Stimulated activated CD8-positive, alpha-beta memory T cell treated with anti-CD3 and anti-CD28 coated beads, Interleukin-12 subunit alpha, Interleukin-12 subunit beta, amount 100 ng/mL, for 1 hour (primary cell): ENCODE results near the gene SV2C.
A peak's percentile ranks its signal among the peaks of the same experiment; 100 is the strongest.
"Not testable (repeated sequence)": the region's sequence is repeated elsewhere in the genome, so short reads cannot be mapped to it uniquely, and the experiment has no call there.

Source experiments
- DNase-seq: peaks from one replicate; pipeline ENCODE4 v3.0.0-alpha.2; 2020; ENCODE audit warnings: low read depth

The SV2C gene

DNA sequence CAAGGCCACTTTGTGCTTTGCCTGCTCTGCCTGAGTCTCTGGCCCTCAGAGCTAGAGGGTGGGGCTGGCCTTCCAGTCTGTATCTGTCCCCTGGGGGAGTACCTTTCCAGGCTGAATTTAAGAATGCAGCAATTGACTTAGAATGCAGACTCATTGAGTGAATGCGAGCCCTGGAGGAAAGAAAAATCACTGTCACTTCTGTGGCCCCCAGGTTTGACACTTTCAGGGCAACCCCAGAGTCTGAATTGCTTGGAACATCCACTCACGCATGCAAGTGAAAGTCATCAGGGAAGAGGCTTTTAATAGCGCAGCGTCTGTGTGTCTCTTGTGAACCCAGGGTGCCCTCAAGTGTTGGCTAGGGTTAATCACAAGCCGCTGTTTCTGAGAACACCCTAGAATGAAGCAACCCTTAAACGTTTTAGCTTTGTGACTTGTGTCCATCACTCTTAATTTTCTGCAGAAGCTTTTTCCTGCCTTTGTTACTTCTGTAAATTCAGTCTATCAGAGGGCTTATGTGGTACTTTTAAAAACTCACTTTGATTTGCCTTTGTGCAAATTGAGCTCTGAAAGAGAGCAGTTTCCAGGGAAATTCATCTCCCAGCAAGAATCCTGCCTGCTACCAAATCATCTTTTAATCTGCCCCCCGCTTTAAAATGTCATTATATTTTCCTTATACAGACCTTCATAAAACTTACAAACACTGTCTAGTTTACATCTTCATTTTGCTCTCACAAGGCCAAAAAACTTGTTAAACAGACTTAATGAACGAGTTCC, 173.1 kb downstream of the SV2C start:
- peak; percentile 43 for DNase-seq

DNA sequence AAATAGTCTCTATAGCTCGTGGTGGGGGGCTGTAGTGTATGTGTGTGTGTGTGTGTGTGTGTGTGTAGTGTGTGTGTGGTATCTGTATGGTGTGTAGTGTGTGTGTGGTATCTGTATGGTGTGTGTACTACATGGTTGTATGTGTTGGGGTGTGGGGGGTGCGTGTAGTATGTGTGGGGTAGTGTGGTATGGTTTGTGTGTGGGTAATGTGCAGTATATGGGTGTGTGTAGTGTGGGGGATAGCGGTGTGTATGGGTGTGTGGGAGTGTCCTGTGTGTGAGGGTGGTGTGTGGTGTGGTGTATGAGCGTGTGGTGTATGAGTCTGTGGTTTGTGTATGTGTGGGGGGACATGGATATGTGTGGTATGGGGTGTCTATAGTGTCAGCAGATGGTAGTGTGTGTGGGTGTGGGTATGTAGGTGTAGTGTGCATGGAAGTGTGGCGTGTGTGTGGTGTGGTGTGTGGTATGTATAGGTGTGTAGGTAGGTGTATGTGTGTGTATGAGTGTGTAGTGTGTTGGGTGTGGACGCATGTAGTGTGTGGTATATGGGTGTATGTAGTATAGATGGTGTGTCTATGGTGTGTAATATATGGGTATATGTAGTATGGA, 174.1 kb downstream of the SV2C start:
- DNase-seq, result no peak

DNA sequence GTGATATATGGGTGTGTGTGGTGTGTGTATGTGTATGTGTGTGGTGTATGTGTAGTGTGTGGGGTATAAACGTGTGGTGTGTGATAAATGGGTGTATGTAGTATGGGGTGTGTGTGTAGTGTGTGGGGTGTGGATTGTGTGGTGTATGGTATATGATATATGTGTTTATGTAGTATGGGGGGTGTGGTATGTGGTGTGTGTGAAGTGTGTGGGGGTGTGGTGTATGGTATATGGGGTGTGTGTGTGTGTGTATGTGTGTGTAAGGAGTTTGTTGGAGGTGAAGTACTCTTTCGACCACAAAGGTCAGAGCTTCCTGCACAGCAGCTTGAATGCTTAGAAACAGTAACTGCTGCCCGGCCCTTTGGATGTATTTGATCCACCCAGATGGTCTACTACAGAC, 174.7 kb downstream of the SV2C start:
- no peak for DNase-seq

DNA sequence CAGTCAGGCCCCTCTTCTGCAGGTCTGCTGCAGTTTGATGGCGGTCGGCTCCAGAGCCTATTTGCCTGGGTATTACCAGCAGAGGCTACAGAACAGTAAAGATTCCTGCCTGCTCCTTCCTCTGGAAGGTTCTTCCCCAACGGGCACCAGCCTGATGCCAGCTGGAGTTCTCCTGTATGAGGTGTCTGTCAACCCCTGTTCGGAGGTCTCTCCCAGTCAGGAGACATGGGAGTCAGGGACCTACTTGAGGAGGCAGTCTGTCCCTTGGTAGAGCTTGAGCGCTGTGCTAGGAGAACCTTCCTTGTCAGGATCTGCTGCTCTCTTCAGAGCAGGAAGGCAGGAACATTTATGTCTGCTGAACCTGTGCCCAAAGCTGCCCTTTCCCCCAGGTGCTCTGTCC, 181.5 kb downstream of the SV2C start:
- no peak for DNase-seq

DNA sequence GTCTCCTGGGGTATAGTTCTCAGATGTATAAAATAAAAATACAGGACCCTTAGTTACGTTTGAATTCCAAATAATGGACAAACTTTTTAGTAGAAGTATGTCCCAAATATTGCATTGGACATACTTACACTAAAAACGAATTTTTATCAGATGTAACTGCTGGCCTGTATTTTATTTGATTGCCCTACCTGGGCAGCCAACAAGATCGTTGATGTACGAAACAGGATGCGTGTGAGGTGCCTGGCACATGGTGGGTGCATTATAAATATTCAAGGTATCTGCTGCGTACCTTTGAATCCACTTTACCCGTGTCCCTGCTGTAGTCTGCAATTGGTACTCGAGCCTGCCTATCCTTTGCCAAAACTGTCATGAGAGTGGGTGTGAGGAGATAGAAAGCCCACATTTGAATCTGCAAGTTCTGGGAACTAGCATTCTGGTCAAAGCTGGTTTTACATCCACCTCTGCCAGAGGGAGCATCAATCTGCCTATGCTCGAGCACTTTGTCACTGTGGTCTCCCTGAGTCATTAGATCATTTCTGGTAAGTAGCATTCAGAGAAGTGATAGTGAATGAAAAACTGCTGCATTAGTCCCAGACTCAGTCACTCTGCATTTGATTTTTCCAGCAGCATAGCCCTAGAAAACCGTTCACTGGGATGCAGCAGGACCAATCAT, 186.2 kb downstream of the SV2C start:
- DNase-seq, result no peak

DNA sequence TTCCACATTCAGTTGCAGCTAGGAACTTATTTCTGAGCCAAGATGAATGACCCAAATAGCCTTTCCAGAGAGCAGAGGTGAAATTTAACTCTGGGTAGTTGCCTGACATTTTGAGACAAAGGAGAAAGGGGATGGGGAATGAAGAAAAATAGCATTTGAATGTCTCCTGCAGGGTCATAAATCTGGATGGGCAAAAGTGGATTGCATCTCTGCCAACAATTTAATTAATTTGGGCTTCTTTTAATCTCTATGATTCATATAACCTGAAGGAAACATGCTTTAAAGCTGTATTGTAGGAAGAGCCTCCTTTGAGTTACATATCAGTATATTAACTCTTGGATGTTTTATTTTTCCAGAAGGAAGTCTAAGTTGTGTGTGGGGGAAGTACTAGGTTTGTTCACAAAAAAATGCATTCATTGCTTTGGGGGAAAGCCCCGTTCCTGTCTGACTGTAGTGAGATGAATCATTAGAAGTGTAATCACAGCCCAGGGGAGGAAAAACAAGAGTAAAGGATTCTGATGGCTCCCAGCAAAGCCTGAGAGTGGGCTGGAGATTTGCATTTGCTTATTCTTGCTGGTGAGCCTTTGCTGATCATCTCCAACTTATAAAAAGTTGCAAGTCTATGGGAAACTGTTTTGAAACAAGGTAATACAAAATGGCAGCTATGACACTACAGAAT, 186.9 kb downstream of the SV2C start:
- DNase-seq, result no peak

DNA sequence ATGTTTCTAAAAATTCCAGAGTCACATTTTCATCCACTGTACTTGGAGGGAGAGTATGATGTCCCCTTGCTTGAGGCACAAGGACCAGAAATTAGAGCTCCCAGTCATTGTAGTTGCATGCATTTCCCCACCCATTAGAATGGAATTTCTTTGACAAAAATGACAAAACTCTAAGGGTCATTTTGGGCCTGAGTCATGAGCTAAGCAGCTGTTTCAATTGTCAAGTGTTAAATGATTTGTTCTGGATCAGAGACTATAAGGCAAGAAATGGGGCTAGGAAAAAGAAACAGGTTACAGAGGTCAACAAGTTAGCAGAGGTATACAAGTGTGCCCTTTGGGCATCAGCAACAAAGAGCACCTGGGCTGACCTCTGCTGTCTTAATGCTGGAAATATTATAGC, 188.7 kb downstream of the SV2C start:
- DNase-seq, result no peak

DNA sequence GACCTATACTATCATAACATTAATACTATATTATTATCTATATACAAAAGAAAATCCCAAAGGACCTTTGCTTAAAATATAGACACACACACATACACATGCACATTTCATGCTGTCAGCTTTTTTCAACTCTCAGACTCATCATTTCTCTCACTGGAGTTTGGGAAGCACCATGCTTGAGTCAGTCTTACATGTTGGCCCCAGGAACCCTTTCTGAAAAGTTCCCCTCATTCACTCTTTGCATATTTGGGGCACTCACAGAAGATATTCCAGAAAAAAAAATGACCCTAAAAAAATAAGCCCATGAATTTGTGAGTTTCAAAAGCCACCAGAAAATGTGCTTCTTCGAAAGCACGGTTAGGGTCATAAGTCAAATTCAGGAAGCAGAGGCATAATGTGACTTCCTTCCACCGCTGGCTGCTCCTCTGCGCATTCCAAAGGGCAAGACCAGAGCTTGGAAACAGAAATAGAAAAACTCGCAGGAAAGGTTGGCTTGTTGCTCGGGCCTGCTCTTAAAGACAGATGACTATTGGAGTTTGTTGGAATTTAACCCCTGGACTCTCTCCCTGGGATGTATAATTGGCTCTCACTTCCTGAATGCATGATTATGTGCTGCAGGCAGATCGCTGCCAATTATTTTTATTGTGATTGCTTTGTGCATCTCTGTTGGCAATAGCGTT, 190.2 kb downstream of the SV2C start:
- no peak for DNase-seq

DNA sequence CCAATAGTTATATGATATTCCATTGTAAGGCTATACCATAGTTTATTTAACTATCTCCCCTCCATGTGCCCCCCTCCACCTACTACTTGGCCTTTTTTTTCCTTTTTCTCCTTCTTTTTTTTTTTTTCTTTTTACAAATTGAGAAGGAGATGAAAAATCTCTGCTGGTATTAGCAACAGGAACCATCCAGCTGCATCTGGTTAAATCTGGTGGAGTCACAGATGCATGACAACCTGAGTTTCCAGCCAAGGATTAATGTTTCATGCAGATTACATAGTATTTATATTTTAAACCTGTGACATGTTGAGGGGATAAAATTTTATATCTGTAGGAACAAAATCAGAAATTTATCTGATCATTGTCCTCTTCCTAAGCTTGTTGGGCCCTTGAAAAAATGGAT, 191.4 kb downstream of the SV2C start:
- DNase-seq, result no peak

DNA sequence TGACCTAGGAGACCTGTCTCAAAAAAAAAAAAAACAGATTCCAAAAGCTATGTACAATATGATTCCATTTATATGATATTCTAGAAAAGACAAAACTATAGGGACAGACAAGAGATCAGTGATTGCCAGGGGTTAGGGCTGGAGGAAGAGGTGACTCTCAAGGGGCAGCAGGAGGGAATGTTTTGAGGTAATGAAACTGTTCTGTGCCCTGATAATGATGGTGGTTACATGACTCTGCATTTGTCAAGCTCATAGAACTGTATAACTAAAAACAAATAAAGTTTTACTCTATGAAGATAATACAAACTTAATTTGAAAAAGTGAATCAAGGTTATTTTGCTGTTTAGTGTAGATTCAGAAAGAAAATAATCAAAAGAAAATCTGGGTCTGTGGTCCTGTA, 194.6 kb downstream of the SV2C start:
- no peak for DNase-seq

DNA sequence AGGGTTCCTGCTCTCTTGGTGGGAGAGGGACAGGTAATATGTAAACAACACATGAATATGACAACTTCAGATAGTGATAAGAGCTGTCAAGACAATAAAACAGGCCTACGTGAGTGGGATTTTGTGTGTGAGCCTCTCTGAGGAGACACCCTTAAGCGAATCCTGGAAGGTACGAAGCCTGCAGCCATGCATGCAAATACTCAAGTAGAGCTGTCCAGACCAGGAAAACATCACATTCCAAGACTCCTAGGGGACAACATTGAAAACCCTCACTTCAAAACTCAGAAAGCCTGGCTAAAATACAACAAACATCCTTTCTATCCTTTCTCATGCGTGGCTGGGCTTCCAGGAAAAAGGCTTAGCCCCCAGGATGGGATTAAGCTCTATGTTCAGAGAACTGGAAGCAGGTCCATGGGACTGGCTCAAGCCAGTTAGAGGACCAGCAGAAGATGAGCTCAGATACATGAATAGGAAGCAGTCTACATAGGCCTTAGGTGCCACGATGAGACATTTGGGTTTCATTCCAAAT, 195.1 kb downstream of the SV2C start:
- DNase-seq, result no peak

DNA sequence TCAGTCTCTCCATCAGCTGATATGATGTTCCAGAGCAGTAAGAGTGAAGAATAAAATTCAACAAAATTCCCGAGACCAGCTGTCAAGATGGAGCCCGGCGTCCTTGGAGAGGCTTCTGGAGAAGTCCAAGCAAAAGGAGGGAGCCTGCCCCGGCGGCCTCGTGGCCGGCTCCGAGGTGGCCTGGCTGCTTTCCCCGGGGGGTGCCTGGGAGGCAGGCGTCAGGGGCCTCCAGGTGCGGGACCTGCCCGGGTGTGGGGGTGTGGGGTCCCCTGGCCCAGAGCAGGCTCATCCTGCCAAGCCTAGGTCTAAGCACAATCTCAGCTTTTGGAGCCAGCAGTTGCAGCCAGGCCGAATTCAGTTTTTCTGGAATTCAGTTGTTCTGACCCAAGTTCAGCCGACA, 197.3 kb downstream of the SV2C start:
- no peak for DNase-seq

DNA sequence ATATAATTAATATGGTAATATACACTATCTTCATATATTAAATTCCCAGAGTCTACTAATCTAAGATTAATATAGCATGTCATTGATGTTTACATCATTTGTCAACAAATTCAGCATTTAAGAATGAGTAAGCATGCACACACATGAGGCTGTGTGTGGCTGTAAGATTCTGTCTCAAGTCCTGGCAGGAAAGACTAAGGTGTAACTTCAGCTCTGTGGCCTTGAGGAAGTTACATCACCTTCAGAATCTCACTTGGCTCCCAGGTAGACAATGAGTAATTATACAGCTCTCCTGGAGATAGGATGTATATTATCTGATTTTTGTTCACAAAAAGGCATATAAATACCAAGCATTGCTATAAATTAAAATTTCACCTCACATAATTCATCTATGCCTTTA, 200.5 kb downstream of the SV2C start:
- no peak for DNase-seq

DNA sequence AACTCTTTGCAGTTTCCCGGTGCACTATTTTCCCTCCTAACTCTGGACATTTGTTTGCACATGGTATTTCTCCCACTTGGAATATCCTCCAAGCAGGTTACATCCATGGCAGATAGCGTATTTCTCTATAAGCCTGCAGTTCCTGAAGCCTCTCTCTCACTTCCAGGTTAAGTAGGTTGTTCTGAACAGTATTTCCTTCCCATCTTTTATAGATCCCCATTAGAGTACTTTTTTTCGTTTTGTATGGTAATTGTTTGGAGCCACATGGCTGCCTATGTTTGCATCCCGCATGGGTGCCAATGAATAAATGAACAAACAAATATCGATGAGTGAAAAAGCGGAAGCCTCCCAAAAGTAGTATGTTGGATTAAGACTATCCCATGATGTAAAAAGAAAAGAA, 206.5 kb downstream of the SV2C start:
- DNase-seq, result no peak

DNA sequence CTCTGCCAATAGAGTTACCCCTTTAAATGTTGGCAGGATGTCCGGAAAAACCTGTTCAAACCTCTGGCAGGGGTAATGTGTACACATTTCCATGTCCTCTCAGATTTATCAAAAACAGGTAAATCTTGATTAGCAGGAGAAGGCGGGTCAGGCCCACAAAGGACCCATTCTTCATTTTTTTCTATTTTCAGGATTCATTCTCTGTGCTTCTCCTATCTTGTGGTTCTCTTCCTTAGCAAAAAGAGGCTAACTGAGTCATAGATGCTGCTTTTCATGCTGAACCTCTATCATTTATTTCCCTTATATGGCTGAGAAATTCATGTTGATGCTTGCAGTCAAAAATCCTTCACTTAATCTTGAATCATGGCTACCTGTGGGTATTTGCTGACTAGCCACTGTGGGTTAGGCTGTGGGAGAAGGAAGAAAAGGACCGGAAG, 207.2 kb downstream of the SV2C start:
- no peak for DNase-seq

DNA sequence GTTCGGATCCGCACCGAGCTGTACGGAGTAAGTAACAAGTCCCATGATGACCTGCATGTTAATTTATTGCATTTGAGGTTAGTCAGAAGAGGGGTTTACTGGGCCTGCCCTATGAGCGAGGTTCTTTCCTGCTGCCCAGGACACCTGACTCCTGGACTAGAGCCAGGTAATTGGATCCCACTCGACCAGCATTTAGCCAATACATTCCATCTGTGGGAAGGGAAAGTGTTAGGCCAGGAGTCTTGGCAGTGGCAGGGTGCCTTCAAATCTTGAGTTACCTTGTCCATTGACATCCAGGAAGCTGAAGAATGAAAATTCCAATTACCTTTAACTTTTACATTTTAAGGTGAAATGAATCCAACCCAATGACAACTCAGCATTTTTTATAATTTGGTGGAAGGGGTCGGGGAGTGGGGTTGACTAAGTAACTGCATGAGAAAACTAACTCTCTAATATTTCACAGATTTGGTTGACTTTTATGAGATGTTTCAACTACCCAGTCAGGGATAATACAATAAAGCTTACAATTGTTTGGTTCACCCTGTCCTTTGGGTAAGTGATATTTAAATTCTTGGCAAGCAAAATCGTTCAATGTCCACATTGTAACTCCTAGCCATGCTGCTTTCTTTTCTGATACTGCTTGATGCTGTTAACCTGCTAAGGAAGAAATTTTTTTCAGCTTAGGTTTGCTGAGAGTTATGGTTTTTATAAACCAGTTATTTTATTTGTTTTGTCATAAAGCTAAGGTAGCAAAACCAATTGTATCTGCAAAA, 208.3 kb downstream of the SV2C start:
- DNase-seq, result no peak

DNA sequence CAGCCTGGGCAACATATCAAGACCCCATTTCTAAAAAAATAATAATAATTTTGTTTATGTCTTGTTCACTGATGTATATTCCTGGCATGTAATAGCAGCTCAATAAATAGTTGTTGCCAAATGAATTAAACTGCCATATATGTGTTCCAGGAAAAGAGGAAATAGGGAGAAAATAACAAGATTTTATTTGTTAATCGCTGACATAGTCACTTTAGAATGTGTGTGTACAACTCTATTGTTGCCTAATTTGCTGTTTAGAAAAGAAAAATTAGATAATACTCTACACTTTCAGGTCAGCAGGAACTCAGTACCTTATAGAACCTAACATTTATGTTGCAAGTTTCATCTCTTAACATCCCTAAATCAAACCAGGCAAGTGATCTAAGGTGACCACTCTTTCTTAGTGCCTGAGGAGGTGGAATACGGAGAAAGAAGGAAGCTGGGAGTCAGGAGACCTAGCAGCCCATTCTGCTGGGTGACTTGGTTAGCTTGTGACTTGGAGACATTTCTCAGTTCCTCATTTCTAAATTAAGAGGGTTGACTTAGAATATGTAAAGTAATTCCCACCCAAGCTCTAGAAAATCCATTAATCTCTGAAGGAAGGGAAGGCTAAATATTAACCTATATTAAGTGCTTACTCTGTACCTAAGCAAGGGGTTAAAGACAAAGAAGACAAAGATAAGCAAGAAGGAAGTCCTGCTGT, 209.6 kb downstream of the SV2C start:
- no peak for DNase-seq

DNA sequence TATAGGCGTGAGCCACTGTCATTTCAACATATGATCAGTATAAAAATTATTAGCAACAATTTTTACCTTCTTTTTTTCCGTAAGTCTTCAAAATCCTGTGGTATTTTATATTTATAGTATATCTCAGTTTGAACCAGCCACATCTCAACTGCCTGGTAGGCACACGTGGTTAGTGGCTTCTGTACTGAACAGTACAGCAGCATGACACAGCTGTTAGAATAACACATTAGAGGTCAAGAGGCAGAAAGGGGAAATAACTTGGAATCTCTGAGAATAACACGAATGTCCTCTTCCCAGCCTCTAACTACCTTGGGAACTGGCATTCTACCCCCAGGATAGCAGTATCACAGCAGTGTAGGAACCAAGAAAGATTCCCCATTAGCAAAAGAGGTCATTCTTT, 211.4 kb downstream of the SV2C start:
- DNase-seq, result no peak

DNA sequence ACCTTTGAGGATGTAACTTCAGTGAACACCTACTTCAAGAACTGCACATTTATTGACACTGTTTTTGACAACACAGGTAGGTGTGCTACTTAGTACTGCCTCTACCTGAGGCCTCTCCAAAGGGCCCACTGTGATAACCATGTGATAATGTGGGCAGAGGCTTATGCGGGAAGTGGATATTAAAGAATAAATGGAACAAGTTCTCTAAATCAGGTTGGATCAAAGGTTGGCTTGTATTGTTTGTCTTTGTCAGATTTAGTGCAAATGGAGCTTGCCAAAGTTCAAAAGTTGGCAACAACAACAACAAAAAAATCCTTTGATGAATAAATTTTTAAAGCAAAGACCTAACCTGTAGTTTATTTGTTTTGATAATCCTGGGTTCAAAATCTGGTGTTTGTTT, 215.7 kb downstream of the SV2C start:
- no peak for DNase-seq

DNA sequence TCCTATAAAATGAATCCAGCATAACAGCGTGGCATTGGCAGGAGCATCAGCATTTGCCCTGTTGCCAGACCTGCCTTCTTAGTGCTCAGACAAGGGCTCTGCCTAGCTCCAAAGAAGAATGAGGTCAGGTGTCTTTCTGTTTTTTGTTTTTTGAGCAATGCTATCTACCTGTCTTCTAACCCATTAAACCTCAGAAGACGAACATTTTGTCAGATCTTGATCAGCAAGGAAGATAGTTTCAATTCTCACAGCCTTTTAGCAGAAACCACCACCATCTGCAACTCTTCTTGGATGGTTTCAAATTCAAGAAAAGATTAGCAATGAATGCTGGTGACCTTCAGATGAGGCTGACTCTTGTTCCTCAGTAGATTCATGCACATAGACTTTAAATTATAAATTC, 216.4 kb downstream of the SV2C start:
- DNase-seq, result no peak

DNA sequence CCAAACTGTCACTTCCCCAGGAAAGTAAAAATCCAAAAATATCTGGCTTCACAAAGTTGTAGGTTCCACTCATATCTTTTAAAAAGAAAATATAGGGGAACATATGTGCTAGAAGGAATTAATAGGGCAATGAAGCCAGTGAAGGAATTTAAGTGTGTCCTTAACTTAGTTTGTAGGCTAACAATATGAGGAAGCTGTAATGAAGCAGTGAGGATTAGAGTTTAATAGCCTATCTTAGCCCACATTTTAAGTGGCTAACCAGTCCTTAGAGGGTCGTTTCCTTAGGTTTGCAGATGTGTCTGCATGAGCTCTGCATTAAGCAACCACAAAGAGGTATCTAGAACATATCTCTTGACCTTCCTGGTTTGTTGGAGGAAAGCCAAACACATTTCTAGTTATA, 218.7 kb downstream of the SV2C start:
- DNase-seq, result not testable (repeated sequence)
